ENCODE measurements around the gene FAM43B.

Gene FAM43B

GRCh38 chr1:20534659-20535417, 17.5 kb upstream of the FAM43B start:
- TF ChIP-seq CTCF (IDR thresholded peaks at IDR 0.05) (no peak), ZFX (IDR thresholded peaks at IDR 0.05; ENCODE audit: borderline replicate concordance) (no peak)
- H3K27ac ChIP-seq, result no peak overlapping the region

- peak overlapping the region; percentile 45 for H3K27ac ChIP-seq
- TF ChIP-seq ZFX (IDR thresholded peaks at IDR 0.05; ENCODE audit: borderline replicate concordance), result no peak
- TF ChIP-seq CTCF (IDR thresholded peaks at IDR 0.05), result no peak
Measured at GRCh38 chr1:20538227-20538626, 14.1 kb upstream of the FAM43B start.

DNA sequence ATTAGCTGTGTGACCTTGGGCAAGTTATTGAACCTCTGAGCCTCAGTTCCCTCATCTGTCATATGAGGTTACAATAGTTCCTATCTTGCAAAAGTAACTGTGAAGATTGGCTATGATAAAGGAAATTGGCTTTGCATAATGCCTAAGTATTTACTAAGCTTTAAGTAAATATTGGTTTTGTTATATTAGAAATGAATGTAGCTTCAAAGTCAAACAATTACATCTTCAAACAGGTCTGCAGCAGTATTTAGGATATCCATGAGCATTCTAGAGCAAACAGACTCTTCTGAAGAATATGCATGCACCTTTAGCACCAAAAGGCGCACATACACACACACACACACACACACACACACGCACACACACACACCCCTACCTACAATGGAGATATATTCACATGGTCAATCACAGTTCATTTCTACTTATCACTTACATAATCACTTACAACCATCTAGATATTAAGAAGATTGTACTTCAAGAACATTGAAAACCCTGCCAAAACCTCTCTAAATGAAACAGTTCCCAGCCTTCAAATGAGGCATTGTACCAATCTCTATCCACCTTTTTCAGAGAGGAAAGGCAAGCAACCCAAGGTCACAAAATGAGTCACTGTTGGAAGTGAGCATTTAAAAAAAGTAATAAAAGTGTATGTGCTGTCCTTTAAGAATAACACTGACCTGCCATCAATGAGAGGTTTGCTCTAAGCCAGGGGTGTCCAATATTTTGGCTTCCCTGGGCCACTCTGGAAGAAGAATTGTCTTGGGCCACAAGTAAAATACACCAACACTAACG, 13.4 kb upstream of the FAM43B start:
- TF ChIP-seq ZFX (IDR thresholded peaks at IDR 0.05; ENCODE audit: borderline replicate concordance) (no peak), CTCF (IDR thresholded peaks at IDR 0.05) (no peak)
- peak overlapping the region; percentile 45 for H3K27ac ChIP-seq

DNA sequence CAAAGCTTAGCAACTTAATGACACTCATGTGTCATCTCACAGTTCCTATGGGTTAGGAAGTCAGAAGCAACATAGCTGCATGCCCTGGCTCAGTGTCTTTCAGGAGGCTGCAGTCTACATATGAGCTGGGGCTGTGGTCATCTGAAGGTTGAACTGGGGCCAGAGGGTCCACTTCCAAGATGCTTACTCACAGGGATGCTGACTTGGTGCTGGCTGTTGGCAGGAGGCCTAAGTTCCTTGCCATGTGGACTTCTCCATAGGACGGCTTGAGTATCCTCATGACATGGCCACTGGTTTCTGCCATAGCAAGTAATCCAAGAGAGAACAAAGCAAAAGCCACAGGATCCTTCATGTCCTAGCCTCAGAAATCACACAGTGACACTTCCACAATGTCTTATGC, 12.1 kb upstream of the FAM43B start:
- TF ChIP-seq ZFX (IDR thresholded peaks at IDR 0.05; ENCODE audit: borderline replicate concordance), result no peak
- TF ChIP-seq CTCF (IDR thresholded peaks at IDR 0.05), result no peak
- no peak overlapping the region for H3K27ac ChIP-seq

GRCh38 chr1:20546637-20547036, 5.7 kb upstream of the FAM43B start:
- no peak for TF ChIP-seq CTCF (IDR thresholded peaks at IDR 0.05)
- H3K27ac ChIP-seq, result no peak overlapping the region

DNA sequence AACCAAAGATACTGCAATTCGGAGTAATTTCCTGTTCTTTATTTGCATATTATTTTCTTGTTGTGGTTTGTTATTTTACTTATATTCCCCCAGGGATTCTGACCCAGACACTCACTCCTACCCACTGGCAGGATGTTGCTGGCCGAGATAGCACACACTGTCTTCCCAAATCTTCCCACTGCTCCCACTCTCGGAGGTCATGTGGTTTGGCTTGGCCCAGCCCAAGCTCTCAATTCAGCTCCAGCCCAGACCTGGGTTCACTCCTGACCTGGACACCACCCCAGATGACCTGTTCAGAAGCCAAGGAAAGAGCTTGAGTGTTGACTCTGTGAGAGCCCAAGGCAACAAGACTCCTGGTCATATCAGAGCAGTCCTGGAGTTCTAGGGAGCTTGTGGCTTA, 1.2 kb upstream of the FAM43B start:
- TF ChIP-seq ZFX (IDR thresholded peaks at IDR 0.05; ENCODE audit: borderline replicate concordance), result no peak
- no peak for TF ChIP-seq CTCF (IDR thresholded peaks at IDR 0.05)
- H3K27ac ChIP-seq, result no peak overlapping the region

Measured in 22Rv1 (cell line).